Measurements from ENCODE around the gene PACSIN1. TPM values are rescaled to one million over a fixed set of nuclear protein-coding genes. Genes with fewer than 3 reads are reported as not detected.

PACSIN1 gene
- total RNA-seq, 1 donor from 2014 or later, result 0.11 TPM

DNA sequence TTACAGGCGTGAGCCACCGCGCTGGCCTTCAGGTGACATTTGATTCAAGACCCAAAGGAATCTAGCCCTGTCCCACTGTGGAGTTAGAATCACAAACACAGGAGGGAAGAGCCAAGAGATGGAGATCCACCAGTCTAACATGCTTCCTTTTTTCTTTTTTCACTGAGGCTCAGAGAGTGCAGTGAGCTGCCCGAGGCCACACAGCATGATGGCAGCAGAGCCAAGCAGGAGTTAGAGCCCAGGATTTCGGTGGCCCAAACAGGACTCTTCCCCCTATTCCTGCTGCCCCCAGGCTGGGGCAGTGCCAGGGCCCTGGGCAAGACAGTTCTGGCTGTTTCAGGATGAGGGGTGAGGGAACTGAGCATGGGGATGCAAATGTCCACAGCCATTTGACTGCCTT is 98.3 kb downstream of the PACSIN1 start:
- H3K27me3 Mint-ChIP-seq, result peaks cover 2% of the 10 kb centered on the region
- H3K27ac Mint-ChIP-seq, result no peak overlapping the region
- ChIA-PET POLR2A (no interaction called here), CTCF (no interaction called here)
- no peaks in the 10 kb centered on the region for H3K4me1 Mint-ChIP-seq
- no peaks in the 10 kb centered on the region for H3K9me3 Mint-ChIP-seq
- intact Hi-C loops (cut with micrococcal nuclease), result no loop called here
- H3K36me3 Mint-ChIP-seq (ENCODE audit: low read depth), result no peaks in the 10 kb centered on the region
- TF ChIP-seq, protein P1, sequence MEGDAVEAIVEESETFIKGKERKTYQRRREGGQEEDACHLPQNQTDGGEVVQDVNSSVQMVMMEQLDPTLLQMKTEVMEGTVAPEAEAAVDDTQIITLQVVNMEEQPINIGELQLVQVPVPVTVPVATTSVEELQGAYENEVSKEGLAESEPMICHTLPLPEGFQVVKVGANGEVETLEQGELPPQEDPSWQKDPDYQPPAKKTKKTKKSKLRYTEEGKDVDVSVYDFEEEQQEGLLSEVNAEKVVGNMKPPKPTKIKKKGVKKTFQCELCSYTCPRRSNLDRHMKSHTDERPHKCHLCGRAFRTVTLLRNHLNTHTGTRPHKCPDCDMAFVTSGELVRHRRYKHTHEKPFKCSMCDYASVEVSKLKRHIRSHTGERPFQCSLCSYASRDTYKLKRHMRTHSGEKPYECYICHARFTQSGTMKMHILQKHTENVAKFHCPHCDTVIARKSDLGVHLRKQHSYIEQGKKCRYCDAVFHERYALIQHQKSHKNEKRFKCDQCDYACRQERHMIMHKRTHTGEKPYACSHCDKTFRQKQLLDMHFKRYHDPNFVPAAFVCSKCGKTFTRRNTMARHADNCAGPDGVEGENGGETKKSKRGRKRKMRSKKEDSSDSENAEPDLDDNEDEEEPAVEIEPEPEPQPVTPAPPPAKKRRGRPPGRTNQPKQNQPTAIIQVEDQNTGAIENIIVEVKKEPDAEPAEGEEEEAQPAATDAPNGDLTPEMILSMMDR (IDR thresholded peaks at IDR 0.05), result no peak
- no peak overlapping the region for H3K4me3 Mint-ChIP-seq
- no peak for DNase-seq
- no peak for ATAC-seq (ENCODE audit: low read depth)

DNA sequence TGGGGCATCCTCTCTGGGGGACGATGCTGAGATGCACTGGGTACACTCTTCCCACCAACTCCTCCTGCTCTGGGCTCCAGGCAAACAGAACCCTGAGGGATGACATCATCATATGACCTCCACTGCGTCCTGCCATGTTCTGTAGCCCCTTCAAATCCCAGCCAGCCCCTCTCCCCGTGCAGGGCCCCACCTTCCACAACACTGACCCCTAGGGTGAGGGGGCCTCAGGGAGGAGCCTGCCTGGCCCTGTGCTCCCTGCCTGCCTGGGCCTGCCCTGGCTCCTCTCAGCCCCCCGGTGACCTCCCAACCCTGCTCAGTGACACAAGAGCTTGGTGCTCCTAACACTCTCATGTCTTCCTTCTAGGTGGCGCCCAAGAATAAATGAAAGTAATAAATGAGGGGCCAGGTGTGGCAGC is 99.9 kb downstream of the PACSIN1 start:
- Mint-ChIP-seq H3K36me3 (ENCODE audit: low read depth) (no peaks in the 10 kb centered on the region), H3K27ac (no peak overlapping the region), H3K27me3 (peaks cover 2% of the 10 kb centered on the region), H3K9me3 (no peaks in the 10 kb centered on the region), H3K4me1 (no peaks in the 10 kb centered on the region), H3K4me3 (no peak overlapping the region)
- ChIA-PET CTCF (interaction anchor here (1.5 kb wide), 1 partner anchor 573 kb away, joined by 3 read pairs; no protein-coding TSS in a partner anchor), POLR2A (no interaction called here)
- intact Hi-C loops (cut with micrococcal nuclease), result no loop called here
- TF ChIP-seq, protein P1 (IDR thresholded peaks at IDR 0.05), result no peak
- DNase-seq (no peak), ATAC-seq (ENCODE audit: low read depth) (no peak)

DNA sequence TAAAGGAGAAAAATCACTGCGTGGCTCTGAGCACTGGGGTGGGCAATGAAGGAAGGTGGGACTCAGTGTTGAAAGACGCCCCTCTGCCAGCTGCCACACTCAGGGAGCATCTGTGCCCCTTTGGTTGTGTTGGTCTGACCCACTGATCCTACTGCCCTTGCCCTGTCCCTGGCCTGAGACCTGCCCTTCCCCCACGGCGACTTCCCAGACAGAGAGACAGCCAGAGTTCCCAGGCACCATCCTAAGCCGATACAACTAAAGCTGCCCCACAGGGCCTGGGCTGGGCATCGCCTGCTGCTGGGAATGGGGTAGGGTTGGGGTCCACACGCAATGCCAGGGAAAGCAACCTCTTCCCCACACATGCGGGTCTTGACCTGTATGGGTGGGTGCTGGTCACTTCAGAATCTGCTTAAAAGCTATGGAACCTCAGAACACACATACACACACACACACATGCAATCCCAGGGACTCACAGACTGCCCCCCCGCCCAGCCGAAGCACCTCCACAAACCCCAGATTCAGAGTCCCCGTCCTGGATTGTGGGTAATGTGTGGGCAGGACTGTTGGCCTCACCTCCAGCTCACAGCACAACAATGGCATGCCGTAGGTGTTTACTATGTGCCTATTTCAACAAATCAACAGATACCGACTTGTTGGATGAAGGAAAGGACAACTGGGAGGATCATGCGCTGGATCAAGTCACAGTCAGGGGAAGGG is 101.1 kb downstream of the PACSIN1 start:
- no peak for ATAC-seq (ENCODE audit: low read depth)
- ChIA-PET POLR2A (no interaction called here), CTCF (interaction anchor here (1.5 kb wide), 1 partner anchor 572 kb away, joined by 3 read pairs; no protein-coding TSS in a partner anchor)
- Mint-ChIP-seq H3K27ac (no peak overlapping the region), H3K27me3 (peaks cover 2% of the 10 kb centered on the region), H3K4me1 (no peaks in the 10 kb centered on the region), H3K9me3 (no peaks in the 10 kb centered on the region), H3K36me3 (ENCODE audit: low read depth) (no peaks in the 10 kb centered on the region), H3K4me3 (no peak overlapping the region)
- intact Hi-C loops (cut with micrococcal nuclease), result no loop called here
- TF ChIP-seq, protein P1 (IDR thresholded peaks at IDR 0.05), result no peak
- no peak for DNase-seq

DNA sequence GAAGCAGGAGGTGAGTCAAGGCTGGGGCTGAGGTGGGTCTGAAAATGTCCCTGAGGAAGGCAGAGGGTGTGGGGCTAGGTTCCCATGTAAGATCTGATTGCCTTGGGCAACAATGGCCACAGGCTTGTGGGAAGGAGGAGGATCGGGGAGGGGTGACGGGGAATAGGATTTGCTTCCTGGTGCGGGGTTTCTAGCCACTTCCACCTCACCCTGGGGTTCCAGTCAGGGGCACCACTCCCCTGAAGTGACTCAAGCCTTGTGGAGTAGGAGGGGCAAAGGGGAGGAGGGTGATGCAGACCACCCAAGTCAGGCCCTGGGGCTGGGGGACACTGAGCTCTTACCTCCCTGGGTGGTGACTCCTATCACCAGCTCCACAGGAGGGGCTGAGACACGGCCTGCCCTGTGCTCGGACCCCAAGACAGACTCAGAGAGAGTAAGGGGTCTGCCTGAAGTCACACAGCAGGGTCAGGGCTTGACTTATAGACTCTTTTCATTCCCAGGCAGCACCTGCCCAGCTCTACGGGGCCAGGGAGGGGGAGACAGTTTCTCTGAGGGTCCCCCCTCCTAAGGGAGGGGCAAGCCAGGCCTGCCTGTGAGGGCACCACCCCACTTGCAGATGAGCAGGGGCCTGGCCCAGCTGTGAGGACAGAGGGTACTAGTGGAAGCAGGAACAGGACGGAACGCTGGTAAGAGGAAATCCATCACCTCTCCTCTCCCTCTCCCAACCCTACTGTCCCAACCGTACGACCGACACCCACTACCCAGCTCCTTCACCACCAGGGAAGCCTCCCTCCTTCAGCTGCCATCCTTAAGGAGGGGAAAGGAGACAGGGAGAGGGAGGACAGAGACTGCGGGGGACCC is 102.7 kb downstream of the PACSIN1 start:
- no peak for ATAC-seq (ENCODE audit: low read depth)
- no peaks in the 10 kb centered on the region for H3K9me3 Mint-ChIP-seq
- no peak overlapping the region for H3K4me3 Mint-ChIP-seq
- no peaks in the 10 kb centered on the region for H3K36me3 Mint-ChIP-seq (ENCODE audit: low read depth)
- POLR2A ChIA-PET, result no interaction called here
- H3K27me3 Mint-ChIP-seq, result peaks cover under 1% of the 10 kb centered on the region
- CTCF ChIA-PET, result interaction anchor here (0.6 kb wide), 1 partner anchor 61 kb away, joined by 3 read pairs; no protein-coding TSS in a partner anchor
- no peak for DNase-seq
- TF ChIP-seq, protein P1 (IDR thresholded peaks at IDR 0.05), result no peak
- intact Hi-C loops (cut with micrococcal nuclease), result no loop called here
- H3K4me1 Mint-ChIP-seq, result no peaks in the 10 kb centered on the region
- no peak overlapping the region for H3K27ac Mint-ChIP-seq

DNA sequence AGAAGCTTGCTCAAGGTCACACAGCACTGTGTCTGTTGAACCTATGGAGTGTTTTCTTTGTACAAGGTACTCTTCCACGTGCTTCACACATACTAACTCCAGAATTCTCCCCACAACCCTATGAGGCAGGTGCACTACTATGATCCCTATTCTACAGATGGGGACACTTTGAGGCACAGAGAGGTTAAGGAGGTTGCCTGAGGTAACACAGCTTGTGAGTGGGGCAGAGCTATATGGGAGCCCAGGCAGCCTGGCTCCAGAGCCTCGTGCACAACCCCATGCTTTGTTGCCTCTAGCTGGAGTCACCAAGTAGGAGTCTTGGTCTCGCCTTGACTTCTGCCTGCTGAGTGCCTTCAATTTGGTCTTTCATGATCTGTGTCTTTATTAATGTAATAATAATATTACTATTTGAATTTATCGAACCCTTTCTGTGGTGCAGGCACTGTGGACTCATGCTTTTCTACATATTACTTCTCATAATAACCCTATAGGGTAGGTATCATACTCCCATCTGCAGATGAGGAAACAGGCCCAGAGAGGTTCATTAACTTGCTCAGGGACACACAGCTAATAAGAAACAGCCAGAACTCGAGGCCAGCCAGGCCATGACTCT is 103.6 kb downstream of the PACSIN1 start:
- H3K4me3 Mint-ChIP-seq, result no peak overlapping the region
- ChIA-PET POLR2A (no interaction called here), CTCF (interaction anchor here (0.6 kb wide), 1 partner anchor 60 kb away, joined by 3 read pairs; no protein-coding TSS in a partner anchor)
- no peaks in the 10 kb centered on the region for H3K27me3 Mint-ChIP-seq
- TF ChIP-seq, protein P1 (IDR thresholded peaks at IDR 0.05), result no peak
- DNase-seq, result no peak
- intact Hi-C loops (cut with micrococcal nuclease), result no loop called here
- H3K27ac Mint-ChIP-seq, result no peak overlapping the region
- no peak for ATAC-seq (ENCODE audit: low read depth)
- no peaks in the 10 kb centered on the region for H3K36me3 Mint-ChIP-seq (ENCODE audit: low read depth)
- no peaks in the 10 kb centered on the region for H3K9me3 Mint-ChIP-seq
- H3K4me1 Mint-ChIP-seq, result no peaks in the 10 kb centered on the region
